Trophoblast cell (in vitro differentiated cells and primary cell): ENCODE measurements around the gene KCNQ4.

Experiments used
- DNase-seq, 2 donors: peaks; one replicate each; pipeline ENCODE4 v3.0.0-alpha.2; 2016
- H2AFZ ChIP-seq: 2 replicates; pipeline ENCODE4 v1.6.1; 2013; ENCODE audit warnings: low read length, moderate library complexity, mild to moderate bottlenecking; ENCODE audit not compliant: insufficient read depth, poor library complexity
- H2AK5ac ChIP-seq: 2 replicates; pipeline ENCODE4 v1.6.1; 2013; ENCODE audit warnings: mild to moderate bottlenecking, low read length
- H2BK120ac ChIP-seq: 2 replicates; pipeline ENCODE4 v1.6.1; 2013; ENCODE audit warnings: low read length, mild to moderate bottlenecking, moderate library complexity; ENCODE audit not compliant: insufficient read depth, poor library complexity
- H2BK12ac ChIP-seq: 2 replicates; pipeline ENCODE4 v1.6.1; 2013; ENCODE audit warnings: mild to moderate bottlenecking, low read length, moderate library complexity
- H2BK5ac ChIP-seq: 2 replicates; pipeline ENCODE4 v1.6.1; 2013; ENCODE audit warnings: low read length, low read depth, moderate library complexity, mild to moderate bottlenecking; ENCODE audit not compliant: poor library complexity
- H3K14ac ChIP-seq: 2 replicates; pipeline ENCODE4 v1.6.1; 2013; ENCODE audit warnings: mild to moderate bottlenecking, low read length
- H3K18ac ChIP-seq: 2 replicates; pipeline ENCODE4 v1.6.1; 2013; ENCODE audit warnings: mild to moderate bottlenecking, low read length
- H3K23ac ChIP-seq: 2 replicates; pipeline ENCODE4 v1.6.1; 2013; ENCODE audit warnings: low read length
- H3K27ac ChIP-seq: 2 replicates; pipeline ENCODE4 v1.5.1; 2013; ENCODE audit warnings: low read depth, mild to moderate bottlenecking, inconsistent platforms, low read length, moderate library complexity
- H3K27me3 ChIP-seq: 2 replicates; pipeline ENCODE4 v1.6.1; 2013; ENCODE audit warnings: inconsistent platforms, mild to moderate bottlenecking, low read length, moderate library complexity; ENCODE audit not compliant: insufficient read depth
- H3K36me3 ChIP-seq, 2 experiments: 1 replicate in 1 of 2; 2 replicates in 1 of 2; pipeline ENCODE4 v1.6.1; 2013; ENCODE audit warnings: low read length in 2 of 2, mild to moderate bottlenecking in 2 of 2, moderate library complexity in 1 of 2; ENCODE audit not compliant: insufficient read depth in 2 of 2, control insufficient read depth in 1 of 2
- H3K4ac ChIP-seq: 2 replicates; pipeline ENCODE4 v1.6.1; 2013; ENCODE audit warnings: low read depth, mild to moderate bottlenecking, low read length, moderate library complexity
- H3K4me1 ChIP-seq, 2 experiments: 1 replicate in 1 of 2; 2 replicates in 1 of 2; pipeline ENCODE4 v1.6.1; 2013; ENCODE audit warnings: low read length in 2 of 2, mild to moderate bottlenecking in 2 of 2, moderate library complexity in 1 of 2; ENCODE audit not compliant: insufficient read depth in 2 of 2, control insufficient read depth in 1 of 2
- H3K4me2 ChIP-seq: 2 replicates; pipeline ENCODE4 v1.6.1; 2013; ENCODE audit warnings: inconsistent platforms, mild to moderate bottlenecking, low read length, moderate library complexity
- H3K4me3 ChIP-seq: 2 replicates; pipeline ENCODE4 v1.5.1; 2013; ENCODE audit warnings: mild to moderate bottlenecking, low read depth, low read length, inconsistent platforms
- H3K79me1 ChIP-seq: one replicate; pipeline ENCODE4 v1.6.1; 2013; ENCODE audit warnings: low read length
- H3K79me2 ChIP-seq: 2 replicates; pipeline ENCODE4 v1.6.1; 2013; ENCODE audit warnings: low read length, mild to moderate bottlenecking; ENCODE audit not compliant: control insufficient read depth, insufficient read depth, poor library complexity
- H3K9ac ChIP-seq: 2 replicates; pipeline ENCODE4 v1.6.1; 2013; ENCODE audit warnings: mild to moderate bottlenecking, low read length
- H3K9me3 ChIP-seq: 2 replicates; pipeline ENCODE4 v1.6.1; 2013; ENCODE audit warnings: low read depth, mild to moderate bottlenecking, control low read depth, inconsistent platforms, low read length; ENCODE audit not compliant: insufficient read depth
- H4K12ac ChIP-seq: 2 replicates; pipeline ENCODE4 v1.6.1; 2013; ENCODE audit warnings: low read depth, mild to moderate bottlenecking, low read length, moderate library complexity
- H4K8ac ChIP-seq: 2 replicates; pipeline ENCODE4 v1.6.1; 2013; ENCODE audit warnings: low read depth, mild to moderate bottlenecking, low read length, moderate library complexity
- H4K91ac ChIP-seq: one replicate; pipeline ENCODE4 v1.6.1; 2013; ENCODE audit warnings: low read depth, mild to moderate bottlenecking, low read length, moderate library complexity
- WGBS: extraction: QIAGEN DNeasy Blood & Tissue Kit; methylation state at CpG from one replicate; pipeline ENCODE4 v1.1.7; 2013; ENCODE audit warnings: missing lambda C conversion rate; ENCODE audit not compliant: insufficient read length, insufficient coverage; ENCODE audit errors: extremely low coverage; 5-methylcytosine and 5-hydroxymethylcytosine counted together

The KCNQ4 gene

GRCh38 chr1:40753142-40753882 is 30.3 kb upstream of the KCNQ4 start:
- no peak overlapping the region for H3K4ac ChIP-seq
- H3K79me1 ChIP-seq, result no peaks in the 10 kb centered on the region
- no peak overlapping the region for H2AK5ac ChIP-seq
- WGBS, result no CpG with 5 or more reads among the region's 8 CpGs
- H3K27ac ChIP-seq, result no peak overlapping the region
- no peak overlapping the region for H3K14ac ChIP-seq
- no peak overlapping the region for H3K9ac ChIP-seq
- no peak overlapping the region for H2BK5ac ChIP-seq
- no peak overlapping the region for H4K8ac ChIP-seq
- H3K4me3 ChIP-seq, result no peak overlapping the region
- no peak for DNase-seq
- no peak overlapping the region for H2BK120ac ChIP-seq
- no peak overlapping the region for H2BK12ac ChIP-seq
- H3K4me1 ChIP-seq, result no peaks in the 10 kb centered on the region
- H3K18ac ChIP-seq, result no peak overlapping the region
- H2AFZ ChIP-seq, result no peak overlapping the region
- H4K91ac ChIP-seq, result no peak overlapping the region
- H3K36me3 ChIP-seq, result peaks cover 21 to 50% of the 10 kb centered on the region in 2 experiments
- H3K23ac ChIP-seq, result no peak overlapping the region
- H3K4me2 ChIP-seq, result no peak overlapping the region
- H3K9me3 ChIP-seq, result no peaks in the 10 kb centered on the region
- H3K27me3 ChIP-seq, result no peaks in the 10 kb centered on the region
- H3K79me2 ChIP-seq, result no peaks in the 10 kb centered on the region
- H4K12ac ChIP-seq, result no peak overlapping the region

- Histone ChIP-seq H3K4me1 (no peaks in the 10 kb centered on the region), H3K14ac (no peak overlapping the region), H3K18ac (no peak overlapping the region), H3K9me3 (no peaks in the 10 kb centered on the region), H3K36me3 (peaks cover 24 to 56% of the 10 kb centered on the region in 2 experiments), H4K91ac (no peak overlapping the region), H3K4me3 (no peak overlapping the region), H4K12ac (no peak overlapping the region), H3K23ac (no peak overlapping the region), H2BK5ac (no peak overlapping the region), H3K79me1 (no peaks in the 10 kb centered on the region), H2AK5ac (no peak overlapping the region), H3K4ac (no peak overlapping the region), H3K79me2 (no peaks in the 10 kb centered on the region), H2BK12ac (no peak overlapping the region), H3K9ac (no peak overlapping the region), H3K27ac (no peak overlapping the region), H2BK120ac (no peak overlapping the region), H3K27me3 (no peaks in the 10 kb centered on the region), H2AFZ (no peak overlapping the region), H3K4me2 (no peak overlapping the region), H4K8ac (no peak overlapping the region)
- WGBS, result no CpG with 5 or more reads among the region's 8 CpGs
- no peak for DNase-seq
Observed at GRCh38 chr1:40754201-40754600, 29.4 kb upstream of the KCNQ4 start.

GRCh38 chr1:40755067-40755466 is 28.5 kb upstream of the KCNQ4 start:
- DNase-seq, result peak in 1 of 2 donors; percentile 9

GRCh38 chr1:40756523-40756922 is 27.1 kb upstream of the KCNQ4 start:
- no peak overlapping the region for H3K4ac ChIP-seq
- no peak overlapping the region for H3K4me3 ChIP-seq
- no peak overlapping the region for H3K9ac ChIP-seq
- no peaks in the 10 kb centered on the region for H3K79me1 ChIP-seq
- H2BK12ac ChIP-seq, result no peak overlapping the region
- H3K9me3 ChIP-seq, result no peaks in the 10 kb centered on the region
- no peaks in the 10 kb centered on the region for H3K4me1 ChIP-seq
- H2AFZ ChIP-seq, result no peak overlapping the region
- no peak overlapping the region for H4K12ac ChIP-seq
- WGBS, result no CpG with 5 or more reads among the region's 3 CpGs
- H2BK120ac ChIP-seq, result no peak overlapping the region
- no peak overlapping the region for H3K18ac ChIP-seq
- H2BK5ac ChIP-seq, result no peak overlapping the region
- no peak overlapping the region for H4K8ac ChIP-seq
- H3K23ac ChIP-seq, result no peak overlapping the region
- no peak overlapping the region for H3K27ac ChIP-seq
- no peaks in the 10 kb centered on the region for H3K27me3 ChIP-seq
- peaks cover 37 to 70% of the 10 kb centered on the region in 2 experiments for H3K36me3 ChIP-seq
- H2AK5ac ChIP-seq, result no peak overlapping the region
- no peak overlapping the region for H3K4me2 ChIP-seq
- no peak overlapping the region for H4K91ac ChIP-seq
- DNase-seq, result no peak
- no peaks in the 10 kb centered on the region for H3K79me2 ChIP-seq
- H3K14ac ChIP-seq, result no peak overlapping the region

More at GRCh38 chr1:40755067-40755466, 28.5 kb upstream of the KCNQ4 start:
- no peak overlapping the region for H2AK5ac ChIP-seq
- no peak overlapping the region for H3K18ac ChIP-seq
- no peak overlapping the region for H2BK12ac ChIP-seq
- H3K4me3 ChIP-seq, result no peak overlapping the region
- H3K9ac ChIP-seq, result no peak overlapping the region
- H2AFZ ChIP-seq, result no peak overlapping the region
- peaks cover 27 to 62% of the 10 kb centered on the region in 2 experiments for H3K36me3 ChIP-seq
- H2BK120ac ChIP-seq, result no peak overlapping the region
- H3K23ac ChIP-seq, result no peak overlapping the region
- no peak overlapping the region for H3K27ac ChIP-seq
- no peak overlapping the region for H3K4ac ChIP-seq
- no peak overlapping the region for H3K4me2 ChIP-seq
- no peak overlapping the region for H4K8ac ChIP-seq
- no peaks in the 10 kb centered on the region for H3K4me1 ChIP-seq
- no peaks in the 10 kb centered on the region for H3K27me3 ChIP-seq
- no peaks in the 10 kb centered on the region for H3K79me1 ChIP-seq
- WGBS, result no CpG with 5 or more reads among the region's 4 CpGs
- H4K12ac ChIP-seq, result no peak overlapping the region
- no peaks in the 10 kb centered on the region for H3K9me3 ChIP-seq
- no peak overlapping the region for H4K91ac ChIP-seq
- no peaks in the 10 kb centered on the region for H3K79me2 ChIP-seq
- no peak overlapping the region for H3K14ac ChIP-seq
- no peak overlapping the region for H2BK5ac ChIP-seq
